Stomach smooth muscle (tissue), 2 donors: ENCODE measurements around the gene JPH3.

Experiments used
- H3K27ac ChIP-seq: one replicate; pipeline ENCODE4 v1.7.0; 2013; ENCODE audit warnings: mild to moderate bottlenecking, low read length, inconsistent platforms
- H3K27me3 ChIP-seq, 2 donors: one replicate each; pipeline ENCODE4 v1.7.0; 2013; ENCODE audit warnings: low read length in 2 of 2; ENCODE audit not compliant: insufficient read depth in 2 of 2, control insufficient read depth in 1 of 2
- H3K36me3 ChIP-seq, 2 donors: one replicate each; pipeline ENCODE4 v1.7.0; 2013; ENCODE audit warnings: low read length in 2 of 2; ENCODE audit not compliant: control insufficient read depth in 2 of 2, insufficient read depth in 2 of 2
- H3K4me1 ChIP-seq: one replicate; pipeline ENCODE4 v1.7.0; 2013; ENCODE audit warnings: low read length; ENCODE audit not compliant: control insufficient read depth, insufficient read depth
- H3K4me3 ChIP-seq, 2 donors: one replicate each; pipeline ENCODE4 v1.7.0; 2013; ENCODE audit warnings: low read length in 2 of 2
- H3K9ac ChIP-seq, 2 donors: one replicate each; pipeline ENCODE4 v1.7.0; 2013; ENCODE audit warnings: low read length in 2 of 2, mild to moderate bottlenecking in 1 of 2
- H3K9me3 ChIP-seq, 2 donors: one replicate each; pipeline ENCODE4 v1.7.0; 2013; ENCODE audit warnings: low read length in 2 of 2; ENCODE audit not compliant: control insufficient read depth in 2 of 2
- donor health status: healthy.
- donor health status: Pancreatic carcinoma.

JPH3 gene

GRCh38 chr16:87681981-87682570, 79.8 kb downstream of the JPH3 start:
- Histone ChIP-seq H3K4me3 (no peak overlapping the region), H3K9ac (no peak overlapping the region), H3K9me3 (no peaks in the 10 kb centered on the region), H3K36me3 (no peaks in the 10 kb centered on the region), H3K27me3 (peaks cover 3 to 7% of the 10 kb centered on the region in 2 donors), H3K4me1 (no peaks in the 10 kb centered on the region), H3K27ac (no peak overlapping the region)

GRCh38 chr16:87682852-87683399, 80.6 kb downstream of the JPH3 start:
- H3K9ac ChIP-seq, result no peak overlapping the region
- H3K36me3 ChIP-seq, result no peaks in the 10 kb centered on the region
- H3K4me3 ChIP-seq, result no peak overlapping the region
- H3K4me1 ChIP-seq, result no peaks in the 10 kb centered on the region
- H3K27me3 ChIP-seq, result peaks cover 4 to 8% of the 10 kb centered on the region in 2 donors
- H3K9me3 ChIP-seq, result no peaks in the 10 kb centered on the region
- H3K27ac ChIP-seq, result no peak overlapping the region

- H3K36me3 ChIP-seq, result no peaks in the 10 kb centered on the region
- no peaks in the 10 kb centered on the region for H3K4me1 ChIP-seq
- peaks cover 6 to 12% of the 10 kb centered on the region in 2 donors for H3K27me3 ChIP-seq
- H3K9ac ChIP-seq, result no peak overlapping the region
- H3K27ac ChIP-seq, result no peak overlapping the region
- H3K9me3 ChIP-seq, result no peaks in the 10 kb centered on the region
- no peak overlapping the region for H3K4me3 ChIP-seq
Observed at GRCh38 chr16:87684106-87684677, 81.9 kb downstream of the JPH3 start.

- Histone ChIP-seq H3K27me3 (peaks cover 6 to 12% of the 10 kb centered on the region in 2 donors), H3K9ac (no peak overlapping the region), H3K27ac (no peak overlapping the region), H3K4me3 (no peak overlapping the region), H3K4me1 (no peaks in the 10 kb centered on the region), H3K36me3 (no peaks in the 10 kb centered on the region), H3K9me3 (no peaks in the 10 kb centered on the region)
Observed at GRCh38 chr16:87684711-87685404, 82.5 kb downstream of the JPH3 start.

GRCh38 chr16:87685405-87685755, 83.1 kb downstream of the JPH3 start:
- no peaks in the 10 kb centered on the region for H3K9me3 ChIP-seq

GRCh38 chr16:87685766-87686165, 83.5 kb downstream of the JPH3 start:
- peaks cover 12 to 13% of the 10 kb centered on the region in 2 donors for H3K27me3 ChIP-seq
- H3K9me3 ChIP-seq, result no peaks in the 10 kb centered on the region
- no peak overlapping the region for H3K4me3 ChIP-seq
- no peaks in the 10 kb centered on the region for H3K4me1 ChIP-seq
- no peak overlapping the region for H3K9ac ChIP-seq
- no peaks in the 10 kb centered on the region for H3K36me3 ChIP-seq
- no peak overlapping the region for H3K27ac ChIP-seq

More at GRCh38 chr16:87685405-87685755, 83.1 kb downstream of the JPH3 start:
- Histone ChIP-seq H3K4me3 (no peak overlapping the region), H3K27me3 (peaks cover 8 to 13% of the 10 kb centered on the region in 2 donors), H3K9ac (no peak overlapping the region), H3K36me3 (no peaks in the 10 kb centered on the region), H3K4me1 (no peaks in the 10 kb centered on the region), H3K27ac (no peak overlapping the region)

GRCh38 chr16:87686697-87687096, 84.4 kb downstream of the JPH3 start:
- H3K4me3 ChIP-seq, result no peak overlapping the region
- no peaks in the 10 kb centered on the region for H3K36me3 ChIP-seq
- no peak overlapping the region for H3K9ac ChIP-seq
- peaks cover 12 to 19% of the 10 kb centered on the region in 2 donors for H3K27me3 ChIP-seq
- H3K9me3 ChIP-seq, result no peaks in the 10 kb centered on the region
- no peak overlapping the region for H3K27ac ChIP-seq
- peaks cover 7% of the 10 kb centered on the region for H3K4me1 ChIP-seq

- peaks cover 12 to 19% of the 10 kb centered on the region in 2 donors for H3K27me3 ChIP-seq
Observed at GRCh38 chr16:87687126-87687910, 85.0 kb downstream of the JPH3 start.

GRCh38 chr16:87687998-87688529, 85.8 kb downstream of the JPH3 start:
- Histone ChIP-seq H3K4me3 (no peak overlapping the region), H3K9ac (no peak overlapping the region), H3K9me3 (no peaks in the 10 kb centered on the region), H3K36me3 (no peaks in the 10 kb centered on the region), H3K27ac (no peak overlapping the region), H3K27me3 (peaks cover 12 to 19% of the 10 kb centered on the region in 2 donors), H3K4me1 (peaks cover 11% of the 10 kb centered on the region)

More at GRCh38 chr16:87687126-87687910, 85.0 kb downstream of the JPH3 start:
- H3K27ac ChIP-seq, result no peak overlapping the region
- H3K36me3 ChIP-seq, result no peaks in the 10 kb centered on the region
- no peaks in the 10 kb centered on the region for H3K9me3 ChIP-seq
- H3K4me3 ChIP-seq, result no peak overlapping the region
- no peak overlapping the region for H3K9ac ChIP-seq
- peaks cover 11% of the 10 kb centered on the region for H3K4me1 ChIP-seq
